Panc1 (cell line): Measurements from ENCODE around the gene CHST15. TPM values are rescaled to one million over a fixed set of nuclear protein-coding genes. Genes with fewer than 3 reads are reported as not detected.

Source experiments
- ATAC-seq: fragments of 200-7000 bp; cut with Tn5 transposase; 2 replicates; pipeline ENCODE4 v1.9.1; 2020; ENCODE audit warnings: mild to moderate bottlenecking, moderate library complexity
- BruUV-seq: library from RNA; stranded (reverse); fragments of 400-500 nt; replicated peaks from 2 replicates; lab custom pipeline; 2021; lab: Mats Ljungman, UMichigan
- CTCF ChIA-PET: fragments of 300-600 bp; sonication (Branson Sonifier 250); formaldehyde crosslinking; loops from one replicate; lab custom pipeline; 2022; ENCODE audit warnings: antibody characterized with exemption; lab: Charles Lee
- POLR2A ChIA-PET: fragments of 300-600 bp; sonication (Branson Sonifier 250); formaldehyde crosslinking; loops from one replicate; lab custom pipeline; 2022; ENCODE audit warnings: antibody characterized with exemption; lab: Charles Lee
- DNase-seq: peaks from one replicate; pipeline ENCODE4 v3.0.0-alpha.2; 2010; ENCODE audit warnings: low read depth, low spot score
- H3K27ac ChIP-seq: 2 replicates; pipeline ENCODE4 v1.5.1; 2011; ENCODE audit warnings: mild to moderate bottlenecking, low read length, inconsistent platforms
- H3K27me3 ChIP-seq: fragments of 200-500 bp; sonication (Bioruptor generic); 2 replicates; pipeline ENCODE4 v1.6.0; 2014; ENCODE audit warnings: low read length, inconsistent platforms; ENCODE audit not compliant: control insufficient read depth, insufficient read depth
- H3K36me3 ChIP-seq: fragments of 200-500 bp; sonication (Bioruptor generic); 2 replicates; pipeline ENCODE4 v1.5.1; 2014; ENCODE audit warnings: inconsistent platforms, mild to moderate bottlenecking, low read length, moderate library complexity; ENCODE audit not compliant: control insufficient read depth, insufficient read depth
- H3K4me1 ChIP-seq: 2 replicates; pipeline ENCODE4 v1.5.1; 2011; ENCODE audit warnings: inconsistent platforms, mild to moderate bottlenecking, low read length, moderate library complexity; ENCODE audit not compliant: control insufficient read depth, insufficient read depth
- H3K4me3 ChIP-seq, 2 experiments: 2 replicates each; pipeline ENCODE4 v1.5.1; 2011 to 2012; ENCODE audit warnings: low read depth in 2 of 2, low read length in 2 of 2, mild to moderate bottlenecking in 2 of 2, inconsistent platforms in 1 of 2, moderate library complexity in 1 of 2
- H3K9me3 ChIP-seq: fragments of 200-500 bp; sonication (Bioruptor generic); 2 replicates; pipeline ENCODE4 v1.5.1; 2014; ENCODE audit warnings: low read depth, mild to moderate bottlenecking, inconsistent platforms, low read length, moderate library complexity; ENCODE audit not compliant: control insufficient read depth, insufficient read depth
- POLR2AphosphoS5 ChIP-seq: IDR thresholded peaks from 2 replicates; pipeline ENCODE4 v1.6.1; 2012; ENCODE audit warnings: mild to moderate bottlenecking, low read depth, low read length, moderate library complexity
- SIN3A ChIP-seq: IDR thresholded peaks from 2 replicates; pipeline ENCODE4 v1.6.1; 2012; ENCODE audit warnings: low read depth, mild to moderate bottlenecking, low read length, moderate library complexity, borderline replicate concordance; ENCODE audit not compliant: insufficient read depth
- TCF7L2 ChIP-seq: IDR thresholded peaks from 2 replicates; pipeline ENCODE4 v1.6.1; 2011; ENCODE audit warnings: mild to moderate bottlenecking, low read depth, low read length, inconsistent platforms
- in situ Hi-C: cut with HindIII; loops from 2 replicates; pipeline ENCODE4 v1.10.0; 2016; ENCODE audit warnings: low sequenced_read_pairs, low pct_unique_long_range_greater_than_20kb
- intact Hi-C: fragments of 100-400 bp; cut with micrococcal nuclease; formaldehyde crosslinking; loops from one replicate; pipeline ENCODE4 v1.10.0; 2022; ENCODE audit not compliant: unreplicated experiment
- total RNA-seq: library from RNA; stranded (reverse); gene quantifications from one replicate; pipeline ENCODE4 v1.2.1, GENCODE V29; 2021; ENCODE audit not compliant: unreplicated experiment
- TF ChIP-seq, protein P1 (sequence below), 2 experiments: IDR thresholded peaks; 2 replicates each; pipeline ENCODE4 v1.6.1; 2011 to 2012; ENCODE audit warnings: low read depth in 2 of 2, control low read depth in 1 of 2, low read length in 1 of 2, mild to moderate bottlenecking in 1 of 2, moderate library complexity in 1 of 2; ENCODE audit not compliant: insufficient read depth in 1 of 2
- TF ChIP-seq, protein P2 (sequence below): fragments of 450-650 bp; IDR thresholded peaks from 2 replicates; pipeline ENCODE4 v1.5.1; 2017; ENCODE audit warnings: mild to moderate bottlenecking

Gene CHST15
- total RNA-seq, 1 experiment from 2014 or later, result 33.2 TPM

DNA sequence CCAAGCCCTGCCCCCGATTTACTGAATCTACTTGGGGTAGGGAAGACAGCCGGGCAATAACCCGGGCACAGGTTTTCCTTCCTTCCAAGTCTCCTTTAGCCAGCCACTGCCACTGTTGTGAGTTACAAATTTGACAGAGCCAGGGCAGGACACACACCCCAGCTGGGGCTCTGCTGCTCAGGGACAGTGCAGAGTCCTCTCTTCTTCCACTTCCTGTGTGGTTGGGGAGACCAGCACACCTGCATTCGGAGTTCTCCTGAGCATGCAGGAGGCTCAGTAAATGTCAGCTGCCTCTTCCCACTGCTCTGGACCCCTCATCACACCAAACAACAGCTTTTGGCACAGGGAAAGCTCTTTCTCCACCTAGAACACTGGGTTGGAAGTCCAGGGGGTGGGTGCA lies 21.3 kb downstream of the CHST15 start:
- Histone ChIP-seq H3K4me3 (no peak overlapping the region), H3K36me3 (no peaks in the 10 kb centered on the region), H3K27ac (no peak overlapping the region), H3K9me3 (no peaks in the 10 kb centered on the region), H3K27me3 (no peaks in the 10 kb centered on the region), H3K4me1 (0 out of 2 replicates have a peak, but pooled peaks cover 4% of the 10 kb centered on the region)
- CTCF ChIA-PET, result no interaction called here
- in situ Hi-C loops, result no loop called here
- TF ChIP-seq SIN3A (no peak), POLR2AphosphoS5 (no peak), TCF7L2 (no peak)
- TF ChIP-seq, protein P1, sequence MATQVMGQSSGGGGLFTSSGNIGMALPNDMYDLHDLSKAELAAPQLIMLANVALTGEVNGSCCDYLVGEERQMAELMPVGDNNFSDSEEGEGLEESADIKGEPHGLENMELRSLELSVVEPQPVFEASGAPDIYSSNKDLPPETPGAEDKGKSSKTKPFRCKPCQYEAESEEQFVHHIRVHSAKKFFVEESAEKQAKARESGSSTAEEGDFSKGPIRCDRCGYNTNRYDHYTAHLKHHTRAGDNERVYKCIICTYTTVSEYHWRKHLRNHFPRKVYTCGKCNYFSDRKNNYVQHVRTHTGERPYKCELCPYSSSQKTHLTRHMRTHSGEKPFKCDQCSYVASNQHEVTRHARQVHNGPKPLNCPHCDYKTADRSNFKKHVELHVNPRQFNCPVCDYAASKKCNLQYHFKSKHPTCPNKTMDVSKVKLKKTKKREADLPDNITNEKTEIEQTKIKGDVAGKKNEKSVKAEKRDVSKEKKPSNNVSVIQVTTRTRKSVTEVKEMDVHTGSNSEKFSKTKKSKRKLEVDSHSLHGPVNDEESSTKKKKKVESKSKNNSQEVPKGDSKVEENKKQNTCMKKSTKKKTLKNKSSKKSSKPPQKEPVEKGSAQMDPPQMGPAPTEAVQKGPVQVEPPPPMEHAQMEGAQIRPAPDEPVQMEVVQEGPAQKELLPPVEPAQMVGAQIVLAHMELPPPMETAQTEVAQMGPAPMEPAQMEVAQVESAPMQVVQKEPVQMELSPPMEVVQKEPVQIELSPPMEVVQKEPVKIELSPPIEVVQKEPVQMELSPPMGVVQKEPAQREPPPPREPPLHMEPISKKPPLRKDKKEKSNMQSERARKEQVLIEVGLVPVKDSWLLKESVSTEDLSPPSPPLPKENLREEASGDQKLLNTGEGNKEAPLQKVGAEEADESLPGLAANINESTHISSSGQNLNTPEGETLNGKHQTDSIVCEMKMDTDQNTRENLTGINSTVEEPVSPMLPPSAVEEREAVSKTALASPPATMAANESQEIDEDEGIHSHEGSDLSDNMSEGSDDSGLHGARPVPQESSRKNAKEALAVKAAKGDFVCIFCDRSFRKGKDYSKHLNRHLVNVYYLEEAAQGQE (IDR thresholded peaks at IDR 0.05; ENCODE audit: insufficient read depth in 1 of 2, low read depth in 2 of 2, low read length in 1 of 2), result no peak
- TF ChIP-seq, protein P2, sequence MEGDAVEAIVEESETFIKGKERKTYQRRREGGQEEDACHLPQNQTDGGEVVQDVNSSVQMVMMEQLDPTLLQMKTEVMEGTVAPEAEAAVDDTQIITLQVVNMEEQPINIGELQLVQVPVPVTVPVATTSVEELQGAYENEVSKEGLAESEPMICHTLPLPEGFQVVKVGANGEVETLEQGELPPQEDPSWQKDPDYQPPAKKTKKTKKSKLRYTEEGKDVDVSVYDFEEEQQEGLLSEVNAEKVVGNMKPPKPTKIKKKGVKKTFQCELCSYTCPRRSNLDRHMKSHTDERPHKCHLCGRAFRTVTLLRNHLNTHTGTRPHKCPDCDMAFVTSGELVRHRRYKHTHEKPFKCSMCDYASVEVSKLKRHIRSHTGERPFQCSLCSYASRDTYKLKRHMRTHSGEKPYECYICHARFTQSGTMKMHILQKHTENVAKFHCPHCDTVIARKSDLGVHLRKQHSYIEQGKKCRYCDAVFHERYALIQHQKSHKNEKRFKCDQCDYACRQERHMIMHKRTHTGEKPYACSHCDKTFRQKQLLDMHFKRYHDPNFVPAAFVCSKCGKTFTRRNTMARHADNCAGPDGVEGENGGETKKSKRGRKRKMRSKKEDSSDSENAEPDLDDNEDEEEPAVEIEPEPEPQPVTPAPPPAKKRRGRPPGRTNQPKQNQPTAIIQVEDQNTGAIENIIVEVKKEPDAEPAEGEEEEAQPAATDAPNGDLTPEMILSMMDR, result no peak
- POLR2A ChIA-PET, result no interaction called here
- ATAC-seq (no peak), DNase-seq (no peak)
- intact Hi-C loops, result no loop called here
- BruUV-seq, result no TSS peak

- BruUV-seq, result no TSS peak
- intact Hi-C loops (no loop called here), in situ Hi-C loops (no loop called here)
- no peak for ATAC-seq
- Histone ChIP-seq H3K27ac (no peak overlapping the region), H3K9me3 (no peaks in the 10 kb centered on the region), H3K4me3 (no peak overlapping the region), H3K27me3 (no peaks in the 10 kb centered on the region), H3K36me3 (no peaks in the 10 kb centered on the region), H3K4me1 (0 out of 2 replicates have a peak, but pooled peaks cover 3% of the 10 kb centered on the region)
- TF ChIP-seq, protein P2, result no peak
- no peak for TF ChIP-seq SIN3A
- no peak for TF ChIP-seq TCF7L2
- TF ChIP-seq POLR2AphosphoS5, result no peak
- no peak for DNase-seq
- ChIA-PET POLR2A (no interaction called here), CTCF (no interaction called here)
These were observed 22.3 kb downstream of the CHST15 start for GRCh38 chr10:124071141-124071540.
